22Rv1 (cell line): ENCODE measurements around the gene LRIG1.

ENCODE experiments used
- CTCF ChIP-seq: fragments of 450-650 bp; IDR thresholded peaks from 2 replicates; pipeline ENCODE4 v1.5.1; 2017; ENCODE audit warnings: mild to moderate bottlenecking
- ZFX ChIP-seq: fragments of 450-650 bp; IDR thresholded peaks from 2 replicates; pipeline ENCODE4 v1.6.1; 2017; ENCODE audit warnings: antibody characterized with exemption, borderline replicate concordance

GRCh38 chr3:66386011-66386924 lies 114.6 kb downstream of the LRIG1 start:
- no peak for TF ChIP-seq CTCF
- TF ChIP-seq ZFX = no peak
